ENCODE results near the gene GOLGA8F. TPM values are rescaled to one million over a fixed set of nuclear protein-coding genes. Genes with fewer than 3 reads are reported as not detected.

GOLGA8F gene
- total RNA-seq = 0.05 TPM

GRCh38 chr15:28378364-28378763, at the start of gene GOLGA8F:
Gene GOLGA8F, plus strand, starts transcription at chr15:28378664. Its CDS starts 98 bp downstream, at chr15:28378762.

GRCh38 chr15:28357984-28358383, 20.5 kb upstream of the GOLGA8F start, which contains the start of gene GOLGA6L24:
Gene GOLGA6L24, minus strand, starts transcription at chr15:28358084. Its CDS starts 61 bp downstream, at chr15:28358023.

Other genes starting within 250 kb of the GOLGA8F start
- 80.4 TPM for gene HERC2, start 56.5 kb upstream of the GOLGA8F start, total RNA-seq
- not detected for gene GOLGA6L24, start 20.6 kb upstream of the GOLGA8F start, total RNA-seq
- gene GOLGA8G, start 154.3 kb downstream of the GOLGA8F start, total RNA-seq = not detected
- gene GOLGA6L25, start 174.9 kb downstream of the GOLGA8F start, total RNA-seq = not detected